Panc1 (cell line): Measurements from ENCODE around the gene CCDC57.

Source experiments
- POLR2AphosphoS5 ChIP-seq: IDR thresholded peaks from 2 replicates; pipeline ENCODE4 v1.6.1; 2012; ENCODE audit warnings: mild to moderate bottlenecking, low read depth, low read length, moderate library complexity
- SIN3A ChIP-seq: IDR thresholded peaks from 2 replicates; pipeline ENCODE4 v1.6.1; 2012; ENCODE audit warnings: low read depth, mild to moderate bottlenecking, low read length, moderate library complexity, borderline replicate concordance; ENCODE audit not compliant: insufficient read depth
- TF ChIP-seq, protein P1 (sequence below): fragments of 450-650 bp; IDR thresholded peaks from 2 replicates; pipeline ENCODE4 v1.5.1; 2017; ENCODE audit warnings: mild to moderate bottlenecking
- TF ChIP-seq, protein P2 (sequence below), 2 experiments: IDR thresholded peaks; 2 replicates each; pipeline ENCODE4 v1.6.1; 2011 to 2012; ENCODE audit warnings: low read depth in 2 of 2, control low read depth in 1 of 2, low read length in 1 of 2, mild to moderate bottlenecking in 1 of 2, moderate library complexity in 1 of 2; ENCODE audit not compliant: insufficient read depth in 1 of 2

DNA sequence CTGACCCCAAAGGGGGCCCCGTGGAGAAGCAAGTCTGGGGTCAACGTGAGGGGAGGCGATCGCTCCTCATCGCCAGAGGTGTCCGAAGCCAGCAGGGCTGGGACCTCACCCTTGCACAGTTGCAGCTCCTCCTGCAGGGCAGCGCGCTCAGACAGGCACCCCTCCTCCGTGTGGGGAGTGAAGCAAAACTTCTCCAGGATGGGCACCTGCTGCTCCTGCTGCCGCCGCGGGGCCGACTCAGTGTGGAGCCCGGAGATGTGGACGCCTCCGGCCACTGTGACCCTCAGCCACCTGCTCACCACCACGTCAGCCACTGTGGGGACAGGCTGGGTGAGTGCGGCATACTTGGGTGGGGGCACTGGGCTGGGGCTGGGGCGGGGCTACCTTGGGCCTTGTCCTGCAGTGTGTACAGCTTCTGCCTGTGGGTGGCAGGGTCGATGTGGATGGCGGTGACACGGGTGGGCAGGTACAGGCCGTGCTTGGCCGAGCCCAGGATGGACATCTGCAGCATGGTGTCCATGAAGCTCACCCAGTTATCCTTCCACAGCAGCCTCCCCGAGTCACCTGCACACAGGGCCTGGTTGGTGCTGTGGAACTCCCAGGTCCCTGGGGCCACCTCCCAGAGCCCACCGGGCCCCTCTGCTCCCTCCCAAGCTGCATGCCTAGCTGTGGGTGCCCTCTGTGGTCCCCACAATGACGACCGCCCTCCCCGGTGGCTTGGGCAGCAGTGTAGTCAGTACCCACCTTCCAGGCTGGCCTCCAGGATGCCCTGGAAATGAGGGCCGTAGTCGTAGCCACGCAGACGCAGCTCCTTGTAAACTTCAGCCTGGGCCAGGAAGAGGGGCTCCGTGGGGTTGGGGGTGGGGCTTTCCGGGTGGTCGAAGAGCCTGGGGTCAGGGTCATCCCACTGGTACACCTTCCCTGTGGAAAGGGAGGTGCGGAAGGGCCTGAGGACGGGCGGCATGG is 125.4 kb downstream of the CCDC57 start:
- TF ChIP-seq, protein P1, sequence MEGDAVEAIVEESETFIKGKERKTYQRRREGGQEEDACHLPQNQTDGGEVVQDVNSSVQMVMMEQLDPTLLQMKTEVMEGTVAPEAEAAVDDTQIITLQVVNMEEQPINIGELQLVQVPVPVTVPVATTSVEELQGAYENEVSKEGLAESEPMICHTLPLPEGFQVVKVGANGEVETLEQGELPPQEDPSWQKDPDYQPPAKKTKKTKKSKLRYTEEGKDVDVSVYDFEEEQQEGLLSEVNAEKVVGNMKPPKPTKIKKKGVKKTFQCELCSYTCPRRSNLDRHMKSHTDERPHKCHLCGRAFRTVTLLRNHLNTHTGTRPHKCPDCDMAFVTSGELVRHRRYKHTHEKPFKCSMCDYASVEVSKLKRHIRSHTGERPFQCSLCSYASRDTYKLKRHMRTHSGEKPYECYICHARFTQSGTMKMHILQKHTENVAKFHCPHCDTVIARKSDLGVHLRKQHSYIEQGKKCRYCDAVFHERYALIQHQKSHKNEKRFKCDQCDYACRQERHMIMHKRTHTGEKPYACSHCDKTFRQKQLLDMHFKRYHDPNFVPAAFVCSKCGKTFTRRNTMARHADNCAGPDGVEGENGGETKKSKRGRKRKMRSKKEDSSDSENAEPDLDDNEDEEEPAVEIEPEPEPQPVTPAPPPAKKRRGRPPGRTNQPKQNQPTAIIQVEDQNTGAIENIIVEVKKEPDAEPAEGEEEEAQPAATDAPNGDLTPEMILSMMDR = no peak
- TF ChIP-seq, protein P2, sequence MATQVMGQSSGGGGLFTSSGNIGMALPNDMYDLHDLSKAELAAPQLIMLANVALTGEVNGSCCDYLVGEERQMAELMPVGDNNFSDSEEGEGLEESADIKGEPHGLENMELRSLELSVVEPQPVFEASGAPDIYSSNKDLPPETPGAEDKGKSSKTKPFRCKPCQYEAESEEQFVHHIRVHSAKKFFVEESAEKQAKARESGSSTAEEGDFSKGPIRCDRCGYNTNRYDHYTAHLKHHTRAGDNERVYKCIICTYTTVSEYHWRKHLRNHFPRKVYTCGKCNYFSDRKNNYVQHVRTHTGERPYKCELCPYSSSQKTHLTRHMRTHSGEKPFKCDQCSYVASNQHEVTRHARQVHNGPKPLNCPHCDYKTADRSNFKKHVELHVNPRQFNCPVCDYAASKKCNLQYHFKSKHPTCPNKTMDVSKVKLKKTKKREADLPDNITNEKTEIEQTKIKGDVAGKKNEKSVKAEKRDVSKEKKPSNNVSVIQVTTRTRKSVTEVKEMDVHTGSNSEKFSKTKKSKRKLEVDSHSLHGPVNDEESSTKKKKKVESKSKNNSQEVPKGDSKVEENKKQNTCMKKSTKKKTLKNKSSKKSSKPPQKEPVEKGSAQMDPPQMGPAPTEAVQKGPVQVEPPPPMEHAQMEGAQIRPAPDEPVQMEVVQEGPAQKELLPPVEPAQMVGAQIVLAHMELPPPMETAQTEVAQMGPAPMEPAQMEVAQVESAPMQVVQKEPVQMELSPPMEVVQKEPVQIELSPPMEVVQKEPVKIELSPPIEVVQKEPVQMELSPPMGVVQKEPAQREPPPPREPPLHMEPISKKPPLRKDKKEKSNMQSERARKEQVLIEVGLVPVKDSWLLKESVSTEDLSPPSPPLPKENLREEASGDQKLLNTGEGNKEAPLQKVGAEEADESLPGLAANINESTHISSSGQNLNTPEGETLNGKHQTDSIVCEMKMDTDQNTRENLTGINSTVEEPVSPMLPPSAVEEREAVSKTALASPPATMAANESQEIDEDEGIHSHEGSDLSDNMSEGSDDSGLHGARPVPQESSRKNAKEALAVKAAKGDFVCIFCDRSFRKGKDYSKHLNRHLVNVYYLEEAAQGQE (IDR thresholded peaks at IDR 0.05; ENCODE audit: insufficient read depth in 1 of 2, low read depth in 2 of 2, low read length in 1 of 2) = no peak
- TF ChIP-seq SIN3A (no peak), POLR2AphosphoS5 (no peak)
